Measurements from ENCODE around the gene PATJ.
"Not testable (repeated sequence)": the region's sequence is repeated elsewhere in the genome, so short reads cannot be mapped to it uniquely, and the experiment has no call there.

The PATJ gene

DNA sequence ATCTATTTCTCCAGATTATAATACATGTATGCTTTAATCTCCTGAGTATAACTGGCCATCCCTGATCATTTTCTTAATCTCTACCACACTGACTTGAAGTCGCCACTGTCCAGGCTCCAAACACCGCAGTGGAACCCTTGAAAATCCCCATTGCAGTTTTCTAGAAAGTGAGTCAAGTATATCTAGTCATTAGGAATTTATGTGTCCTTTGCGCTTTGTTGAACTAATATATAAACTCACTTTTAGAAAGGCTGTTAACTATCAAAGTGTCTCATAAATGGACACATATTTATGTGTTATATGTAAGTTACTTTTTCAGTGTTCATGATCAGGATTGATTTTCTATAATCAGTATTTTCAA is 211.5 kb downstream of the PATJ start:
- DNase-seq = no peak

DNA sequence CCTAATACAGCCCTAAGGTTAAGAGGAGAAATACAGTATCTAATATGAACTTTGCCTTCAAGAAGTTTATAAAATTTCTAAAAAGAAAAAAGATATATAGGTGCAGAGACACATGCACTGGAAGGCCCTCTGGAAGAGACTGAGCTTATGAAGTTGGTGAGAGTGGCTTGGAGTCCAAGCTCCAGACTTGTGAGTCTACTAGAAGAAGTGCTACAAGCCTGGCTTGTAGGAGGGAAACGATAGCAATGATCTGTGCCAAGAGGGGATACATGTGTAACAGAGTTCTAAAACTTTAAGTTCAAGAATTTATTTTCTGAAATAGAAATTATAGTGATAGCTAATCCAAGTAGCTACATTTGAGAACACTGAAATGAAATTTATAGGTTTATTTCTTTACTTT is 213.0 kb downstream of the PATJ start:
- no peak for DNase-seq

- DNase-seq = no peak
Measured at GRCh38 chr1:61956016-61956645, 213.9 kb downstream of the PATJ start.

- DNase-seq = no peak
Measured at GRCh38 chr1:61956784-61957183, 214.5 kb downstream of the PATJ start.

GRCh38 chr1:61961009-61961408 is 218.7 kb downstream of the PATJ start:
- DNase-seq = no peak

- no peak for DNase-seq
Measured at GRCh38 chr1:61962631-61963030, 220.4 kb downstream of the PATJ start.

- not testable (repeated sequence) for DNase-seq
Measured at GRCh38 chr1:61966450-61967225, 224.4 kb downstream of the PATJ start.

DNA sequence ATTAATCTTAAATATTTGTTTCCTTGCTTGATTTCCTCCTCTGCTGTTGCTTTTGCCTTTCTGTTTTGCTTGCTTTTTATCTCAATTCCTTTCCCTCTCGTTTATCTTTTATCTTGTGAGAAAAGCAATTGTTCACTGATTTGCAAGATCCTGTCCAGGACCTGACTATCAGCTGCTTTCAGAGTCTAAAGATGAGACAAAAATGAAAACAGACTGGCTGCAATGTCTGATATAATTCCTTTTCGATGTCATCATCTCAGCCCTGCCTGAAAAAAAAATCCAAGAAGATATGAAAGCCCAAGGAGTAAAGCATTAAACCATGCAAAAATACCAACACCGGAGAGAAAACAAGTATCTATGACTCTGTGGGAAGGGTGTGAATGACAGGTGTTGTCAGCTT is 225.5 kb downstream of the PATJ start:
- DNase-seq = no peak

DNA sequence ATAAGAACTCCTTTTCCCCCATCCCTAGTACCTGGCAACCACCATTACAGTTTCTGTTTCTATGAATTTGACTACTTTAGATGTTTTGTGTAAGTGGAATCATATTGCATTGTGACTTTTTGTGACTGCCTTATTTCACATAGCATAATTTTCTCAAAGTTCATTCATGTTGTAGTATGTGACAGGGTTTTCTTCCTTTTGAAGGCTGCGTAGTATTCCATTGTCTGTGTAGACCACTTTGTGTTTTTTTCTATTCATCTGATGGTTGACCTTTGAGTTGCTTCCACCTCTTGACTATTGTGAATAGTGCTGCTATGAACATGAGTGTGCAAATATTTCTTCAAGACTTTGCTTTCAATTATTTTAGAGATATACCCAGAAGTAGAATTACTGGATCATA is 226.6 kb downstream of the PATJ start:
- DNase-seq = no peak

- DNase-seq = no peak
Measured at GRCh38 chr1:61973100-61973837, 231.0 kb downstream of the PATJ start.

GRCh38 chr1:61975638-61976037 is 233.4 kb downstream of the PATJ start:
- no peak for DNase-seq

DNA sequence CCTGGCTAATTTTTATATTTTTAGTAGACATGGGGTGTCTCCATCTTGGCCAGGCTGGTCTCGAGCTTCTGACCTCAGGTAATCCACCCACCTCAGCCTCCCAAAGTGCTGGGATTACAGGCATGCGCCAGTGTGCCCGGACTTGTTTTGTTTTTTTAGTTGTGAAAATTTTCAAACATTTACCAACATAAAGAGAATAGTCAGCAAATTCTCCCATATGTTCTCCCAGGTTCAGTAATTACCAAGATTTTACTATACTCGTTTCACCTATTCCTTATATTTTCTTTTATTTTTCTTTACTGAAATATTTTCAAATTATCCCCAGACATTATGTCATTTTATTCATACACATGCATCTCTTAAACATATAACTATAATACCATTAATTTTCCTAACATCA is 234.3 kb downstream of the PATJ start:
- no peak for DNase-seq

DNA sequence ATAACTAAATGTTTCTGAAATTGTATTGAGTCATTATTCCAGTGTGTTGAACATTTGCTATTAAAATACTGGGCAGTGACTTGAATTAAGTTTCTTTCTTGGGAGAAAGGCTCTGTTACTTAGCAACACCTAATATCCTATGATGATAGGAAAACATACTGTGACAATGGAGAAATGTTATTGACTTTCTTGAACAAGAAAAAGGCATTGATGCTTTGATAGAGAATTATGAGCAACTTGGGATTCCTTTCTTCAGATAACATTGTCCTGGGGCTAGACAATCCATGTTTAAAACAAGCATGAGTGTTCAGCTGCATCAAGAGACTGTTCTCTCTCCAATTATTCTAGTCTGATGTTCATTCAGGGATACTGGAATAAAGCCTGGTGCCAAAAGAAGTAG is 236.5 kb downstream of the PATJ start:
- DNase-seq = no peak

DNA sequence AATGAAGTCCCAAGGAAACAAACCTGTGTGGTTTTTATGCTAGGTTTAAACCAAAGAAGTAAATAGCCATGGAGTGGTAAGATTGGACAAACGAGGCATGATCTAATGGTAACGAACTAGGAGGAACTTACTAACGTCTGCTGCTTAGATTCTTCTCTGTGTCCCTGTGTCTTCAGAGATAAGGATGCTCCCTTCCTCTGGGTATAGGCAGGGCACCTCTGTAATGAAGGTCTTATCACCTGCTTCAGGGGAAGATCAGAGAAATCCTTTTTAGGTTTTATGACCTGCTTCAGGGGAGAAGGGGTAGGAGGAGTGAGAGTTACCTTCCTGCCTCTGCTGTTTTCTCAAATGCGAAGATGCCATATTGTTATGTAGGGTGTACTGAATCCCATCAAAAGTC is 237.4 kb downstream of the PATJ start:
- DNase-seq = no peak

DNA sequence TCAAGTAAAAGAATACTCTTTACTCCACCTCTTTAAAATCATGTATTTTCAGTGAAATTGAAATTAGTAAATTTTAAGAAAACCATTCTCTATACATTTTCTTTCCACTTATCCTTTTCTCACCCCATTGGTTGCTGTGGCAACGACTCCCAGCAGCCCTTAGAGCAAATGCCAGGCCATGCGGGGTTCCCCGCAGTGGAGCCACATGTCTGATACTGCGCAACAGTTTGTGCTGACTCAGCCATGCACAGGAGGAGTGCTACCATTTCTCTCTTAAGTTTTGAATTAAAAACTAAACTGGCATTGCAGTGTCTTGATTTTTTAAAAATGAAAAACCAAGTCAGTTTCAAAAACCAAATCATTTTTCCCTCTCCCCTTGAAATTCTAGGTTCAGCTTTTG is 238.3 kb downstream of the PATJ start:
- no peak for DNase-seq

DNA sequence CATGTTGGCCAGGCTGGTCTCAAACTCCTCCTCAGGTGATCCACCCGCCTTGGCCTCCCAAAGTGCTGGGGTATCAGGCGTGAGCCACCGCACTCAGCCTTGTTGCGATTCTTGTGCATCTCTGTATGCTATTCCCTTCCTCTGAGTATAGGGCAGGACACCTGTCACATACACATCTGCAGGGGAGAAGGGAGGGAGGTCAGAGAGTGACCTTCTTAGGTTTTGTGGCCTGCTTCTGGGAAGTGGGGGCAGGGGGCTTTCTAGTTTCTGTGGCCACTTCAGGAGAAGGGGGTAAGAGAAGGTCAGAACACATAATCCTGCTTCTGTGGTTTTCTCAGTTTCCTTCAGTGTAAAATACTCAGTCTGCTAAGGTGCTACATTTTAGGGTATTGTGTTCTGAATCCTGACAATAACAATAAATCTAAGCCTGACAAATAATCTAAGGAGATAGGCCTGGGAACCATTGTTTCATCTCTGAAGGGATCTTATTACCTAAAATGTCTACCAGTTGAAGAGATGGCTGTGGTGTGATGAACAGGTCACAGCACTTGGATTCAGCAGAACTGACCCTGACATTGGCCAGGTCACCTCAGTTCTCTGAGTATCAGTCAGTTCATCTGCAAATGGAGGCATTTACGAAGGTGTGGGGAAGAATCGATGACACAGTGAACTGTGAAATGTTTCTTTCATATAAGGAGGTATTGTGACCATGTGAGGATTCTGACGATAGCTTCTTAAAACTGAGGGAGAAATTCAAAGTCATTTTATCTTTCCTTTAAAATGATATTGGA is 239.8 kb downstream of the PATJ start:
- DNase-seq = no peak

DNA sequence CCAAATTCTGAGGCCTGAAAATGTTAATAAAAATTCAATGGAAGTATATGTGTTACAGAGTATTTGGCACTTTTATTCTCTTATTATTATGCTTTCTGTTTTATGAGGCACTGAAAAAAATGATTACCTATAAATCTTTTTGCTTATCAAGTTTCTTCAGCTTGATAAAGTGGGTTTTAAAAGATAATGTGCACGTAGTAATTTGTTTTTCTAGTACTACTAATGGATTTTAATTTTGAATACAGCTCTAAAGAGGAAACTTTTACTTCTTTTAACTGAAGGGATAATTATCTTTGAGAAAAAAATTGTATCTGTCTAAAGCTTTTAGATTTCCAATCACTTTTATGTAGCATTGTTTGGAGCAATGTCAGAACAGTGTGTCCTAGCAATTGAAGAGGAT is 241.0 kb downstream of the PATJ start:
- no peak for DNase-seq

DNA sequence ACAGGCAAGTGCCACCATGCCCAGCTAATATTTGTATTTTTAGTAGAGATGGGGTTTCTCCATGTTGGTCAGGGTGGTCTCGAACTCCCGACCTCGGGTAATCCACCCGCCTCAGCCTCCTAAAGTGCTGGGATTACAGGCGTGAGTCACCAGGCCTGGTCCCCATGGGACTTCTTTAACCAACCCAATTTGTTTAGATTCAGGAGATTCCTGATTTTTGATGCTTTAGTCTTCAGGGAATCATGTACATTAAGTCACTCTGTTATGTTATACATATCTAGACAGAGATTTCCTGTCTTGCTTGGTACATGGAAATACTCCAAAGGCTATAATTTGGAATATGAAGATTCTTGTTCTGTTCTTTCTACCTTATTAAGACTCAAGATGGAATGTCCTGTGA is 250.0 kb downstream of the PATJ start:
- DNase-seq = no peak

DNA sequence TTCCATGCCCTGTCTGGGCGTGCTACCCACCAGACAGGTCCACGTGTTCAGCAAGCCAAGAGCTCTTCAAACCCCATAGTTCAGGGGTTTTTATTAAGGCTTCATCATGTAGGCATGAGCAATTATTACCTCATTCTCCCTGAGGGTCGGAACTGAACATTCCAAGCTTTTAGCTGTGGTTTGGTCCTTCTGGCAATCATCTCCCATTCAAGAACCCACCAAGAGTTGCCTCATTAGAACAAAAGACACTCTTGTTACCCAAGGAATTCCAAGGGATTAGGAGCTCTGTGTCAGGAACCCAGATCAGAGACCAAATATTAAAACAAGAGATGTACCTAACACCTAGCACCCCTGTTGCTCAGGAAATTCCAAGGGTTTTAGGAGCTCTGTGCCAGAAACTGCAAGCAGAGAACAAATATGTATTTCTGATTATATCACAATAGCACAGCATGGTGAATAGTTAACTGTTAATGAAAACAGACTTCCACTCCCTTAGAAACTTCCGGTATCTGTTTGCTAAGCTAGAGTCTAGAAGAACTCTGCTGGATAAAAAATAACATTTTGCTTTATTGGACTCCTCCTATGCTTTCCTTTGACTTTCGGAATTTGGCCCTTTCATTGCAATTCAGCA is 251.2 kb downstream of the PATJ start:
- no peak for DNase-seq

DNA sequence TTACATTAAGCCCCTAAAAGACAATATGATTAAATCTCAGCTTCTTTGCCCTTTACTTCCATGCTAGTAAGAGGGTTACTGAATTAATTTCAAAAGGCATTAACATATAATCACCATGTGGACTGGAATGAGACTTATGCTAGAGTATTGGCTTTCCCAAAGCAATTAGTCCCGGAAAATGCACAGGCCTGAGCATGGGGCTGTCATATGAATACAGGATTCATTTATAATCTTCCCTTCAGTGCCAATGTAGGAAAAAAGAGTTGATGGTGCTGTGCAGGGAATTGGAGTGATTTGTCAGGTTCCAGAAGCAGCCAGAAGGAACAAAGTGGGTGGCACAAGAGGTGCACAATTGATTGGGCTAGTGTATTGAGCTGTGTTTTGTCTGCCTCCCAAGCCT is 253.4 kb downstream of the PATJ start:
- DNase-seq = no peak

DNA sequence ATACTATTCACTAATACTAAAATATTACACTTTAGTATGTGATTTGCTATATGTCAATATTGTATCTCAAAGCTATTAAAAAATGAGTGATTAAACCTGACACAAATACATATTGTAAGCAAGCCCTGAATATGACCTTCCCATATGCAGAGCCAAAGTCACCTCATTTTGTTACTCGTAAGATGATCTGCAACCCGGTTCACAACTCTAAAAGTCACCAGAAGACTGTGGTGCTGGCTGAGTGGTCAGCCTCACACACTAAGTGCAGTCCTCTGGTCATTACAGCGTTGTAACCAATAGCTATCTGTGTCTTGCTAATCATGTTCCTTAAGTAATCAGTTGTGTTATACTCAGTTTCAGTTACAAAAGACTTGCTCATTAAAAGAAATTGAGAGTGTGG is 254.8 kb downstream of the PATJ start:
- no peak for DNase-seq

- no peak for DNase-seq
Measured at GRCh38 chr1:62003777-62004176, 261.5 kb downstream of the PATJ start.

GRCh38 chr1:62006690-62007089 is 264.4 kb downstream of the PATJ start:
- DNase-seq = no peak

Data from activated T-cell treated with anti-CD3 and anti-CD28 coated beads, Interleukin-2, amount 50 U/mL, for 1 hour (primary cell).